ENCODE measurements around the gene SPRR5.

SPRR5 gene

GRCh38 chr1:152946248-152946647 is 758 bp upstream of the SPRR5 start:
- no peak for DNase-seq (ENCODE audit: low spot score)

DNA sequence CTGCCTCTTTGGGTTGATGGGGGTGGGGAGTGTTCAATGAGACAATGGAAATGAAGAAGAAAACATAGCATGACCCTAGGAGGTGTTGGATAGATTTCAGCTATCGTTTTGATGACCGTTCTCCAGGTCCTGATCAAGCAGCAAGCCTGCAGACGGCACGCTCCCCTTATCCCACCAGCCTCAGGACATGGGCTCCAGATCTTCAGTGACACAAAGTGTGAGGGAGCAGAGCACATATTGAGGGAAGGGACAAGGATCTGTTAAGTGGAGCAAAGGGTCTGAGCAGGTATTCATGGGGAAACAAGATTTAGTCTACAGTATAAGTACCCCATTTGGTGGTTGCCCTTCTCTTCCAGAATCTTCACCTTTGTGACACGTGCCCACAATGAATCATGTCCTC is 4.7 kb downstream of the SPRR5 start:
- no peak for DNase-seq (ENCODE audit: low spot score)

GRCh38 chr1:152953761-152954160 is 6.8 kb downstream of the SPRR5 start:
- DNase-seq (ENCODE audit: low spot score) = no peak

GRCh38 chr1:152954436-152954835 is 7.4 kb downstream of the SPRR5 start:
- DNase-seq (ENCODE audit: low spot score) = no peak

DNA sequence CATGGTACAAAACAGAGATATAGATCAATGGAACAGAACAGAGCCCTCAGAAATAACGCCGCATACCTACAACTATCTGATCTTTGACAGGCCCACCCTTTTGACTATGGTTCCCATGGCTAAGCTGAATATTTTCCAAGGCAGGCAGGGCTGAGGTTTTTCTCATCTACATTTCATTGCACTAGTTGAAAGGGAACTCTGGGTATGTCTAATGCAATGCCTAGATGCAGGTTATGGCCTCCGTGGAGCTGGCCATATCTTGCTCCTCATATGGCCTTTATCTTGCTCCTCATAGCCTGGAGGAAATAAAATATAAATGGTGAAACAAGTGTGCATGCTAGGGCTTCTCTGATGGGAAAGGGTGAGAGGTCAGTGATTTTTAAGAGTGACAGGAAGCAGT is 10.6 kb downstream of the SPRR5 start:
- DNase-seq (ENCODE audit: low spot score) = no peak

DNA sequence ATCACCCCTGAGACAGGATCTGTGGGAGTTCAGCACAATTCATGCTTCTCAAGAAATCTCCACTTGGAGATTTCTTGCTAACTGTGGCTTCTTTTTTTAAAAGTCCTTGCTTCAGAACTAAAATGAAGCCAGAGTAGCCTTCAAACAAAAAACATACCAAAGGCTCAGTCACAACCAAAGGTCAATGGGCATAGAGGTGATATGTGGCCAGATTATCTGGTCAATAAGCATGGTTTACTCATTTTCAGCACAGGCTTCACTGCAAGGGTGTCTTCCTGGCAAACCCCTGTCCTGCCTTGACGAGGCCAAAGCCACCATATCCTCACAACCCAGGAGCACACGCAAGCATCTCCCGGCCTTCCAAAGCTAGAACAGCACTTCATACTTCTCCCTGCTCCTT is 12.3 kb downstream of the SPRR5 start:
- DNase-seq (ENCODE audit: low spot score) = no peak

DNA sequence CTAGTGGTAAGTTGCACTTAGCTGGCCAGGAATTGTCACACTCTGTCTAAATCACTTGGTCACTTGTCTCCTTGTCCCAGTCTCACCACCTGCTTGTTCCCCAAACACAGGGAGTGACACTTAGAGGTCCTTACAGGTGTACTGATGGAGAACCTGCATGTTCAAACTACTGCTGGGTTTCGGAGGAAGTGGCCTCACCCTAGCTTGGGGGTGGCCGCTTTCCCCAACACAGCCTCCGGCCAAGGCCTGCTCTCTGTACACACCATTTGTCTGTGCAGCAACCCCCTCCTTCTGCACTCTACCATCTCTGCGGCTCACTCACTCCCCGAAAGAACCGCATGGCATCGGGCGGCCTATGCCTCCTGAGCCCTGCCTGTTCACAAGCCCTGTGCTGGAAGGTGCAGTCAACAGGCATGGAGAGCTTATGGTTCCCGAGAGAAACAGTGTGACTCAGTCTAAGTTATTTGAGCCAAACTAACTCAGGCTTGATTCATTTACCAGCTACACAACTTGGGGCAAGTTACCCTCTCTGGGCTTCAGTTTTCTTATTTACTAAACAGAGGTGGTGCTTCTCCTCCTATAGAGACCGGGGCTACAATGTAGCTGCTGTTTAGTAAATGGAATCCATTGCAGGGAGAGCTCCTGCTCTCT is 12.9 kb downstream of the SPRR5 start:
- no peak for DNase-seq (ENCODE audit: low spot score)

GRCh38 chr1:152960452-152961044 is 13.5 kb downstream of the SPRR5 start:
- DNase-seq (ENCODE audit: low spot score) = no peak

GRCh38 chr1:152961226-152961891 is 14.4 kb downstream of the SPRR5 start:
- no peak for DNase-seq (ENCODE audit: low spot score)

- DNase-seq (ENCODE audit: low spot score) = no peak
These were observed 15.9 kb downstream of the SPRR5 start for GRCh38 chr1:152962876-152963415.

DNA sequence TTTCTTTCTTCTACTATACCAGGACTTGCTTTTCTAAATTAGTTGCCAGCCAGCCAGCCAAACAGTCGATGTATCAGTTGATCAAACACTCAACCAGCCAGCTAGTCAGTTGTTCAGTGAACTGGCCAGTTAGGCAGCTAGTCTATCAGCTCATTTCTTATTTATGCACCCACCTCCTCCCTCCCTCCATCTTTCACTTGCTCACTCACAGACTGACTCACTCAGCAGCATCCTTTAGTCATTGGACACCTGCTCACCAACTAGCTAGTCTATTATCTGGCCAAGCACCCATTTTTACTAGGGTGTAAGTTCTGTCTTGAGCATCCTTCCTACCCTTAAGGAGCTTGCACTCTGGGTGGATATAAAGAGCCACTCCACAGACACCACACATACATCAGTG is 17.5 kb downstream of the SPRR5 start:
- no peak for DNase-seq (ENCODE audit: low spot score)

DNA sequence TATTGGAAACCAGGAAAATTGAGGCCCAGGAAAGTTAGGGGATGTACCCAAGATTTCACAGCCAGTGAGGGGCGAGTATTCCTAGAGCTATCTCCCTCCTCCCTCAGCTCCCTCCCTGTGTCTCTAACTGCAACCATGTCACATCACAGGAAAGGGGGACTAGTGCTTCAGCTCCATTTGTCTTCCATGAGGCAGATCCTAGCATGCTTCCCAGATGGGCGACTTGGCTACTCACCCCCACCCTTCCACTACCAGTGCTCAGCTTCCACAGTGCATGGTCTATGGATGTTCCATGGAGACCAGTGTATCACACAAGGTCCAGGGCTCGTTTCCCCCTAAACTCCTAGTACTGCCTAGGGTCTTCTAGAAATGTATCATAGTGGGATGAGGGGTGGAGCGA is 18.8 kb downstream of the SPRR5 start:
- no peak for DNase-seq (ENCODE audit: low spot score)

DNA sequence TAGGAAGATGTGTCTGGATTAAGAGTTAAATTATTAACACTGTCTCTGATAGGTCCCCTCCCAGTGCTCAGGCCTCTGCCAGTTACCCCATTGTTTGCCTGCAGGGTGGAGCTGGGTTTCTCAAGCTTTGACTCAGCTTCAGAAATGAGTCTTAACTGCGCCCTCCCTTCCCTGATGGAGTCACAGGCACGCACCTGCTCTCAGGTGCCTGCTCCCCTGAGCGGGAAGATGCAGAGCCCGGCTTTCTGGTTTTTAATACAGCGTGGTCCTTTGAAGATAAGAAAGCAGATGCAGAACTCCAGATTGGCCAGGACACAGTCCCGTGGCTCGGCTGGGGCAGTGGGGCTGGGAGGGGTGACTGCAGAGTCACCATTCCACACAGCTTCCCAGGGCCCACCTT is 20.2 kb downstream of the SPRR5 start:
- no peak for DNase-seq (ENCODE audit: low spot score)

DNA sequence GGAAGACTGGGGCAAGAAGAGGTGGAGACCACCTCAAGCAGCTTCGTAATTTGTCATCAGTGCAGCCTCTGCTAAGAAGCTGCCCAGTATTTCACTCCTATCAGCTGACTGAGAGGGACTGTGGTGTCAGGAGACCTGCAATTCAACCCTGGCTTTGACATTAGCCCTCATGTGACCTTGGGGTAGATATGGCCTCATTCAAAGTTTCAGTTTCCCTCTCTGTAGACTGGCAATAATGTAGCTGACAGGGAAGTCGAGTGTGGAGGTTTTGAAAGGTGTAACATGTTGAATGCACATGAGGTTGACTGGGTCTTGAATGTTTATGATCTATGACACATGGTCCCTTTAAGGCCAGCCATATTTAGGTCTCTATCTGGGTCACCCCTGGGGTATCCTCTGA is 21.2 kb downstream of the SPRR5 start:
- DNase-seq (ENCODE audit: low spot score) = no peak

DNA sequence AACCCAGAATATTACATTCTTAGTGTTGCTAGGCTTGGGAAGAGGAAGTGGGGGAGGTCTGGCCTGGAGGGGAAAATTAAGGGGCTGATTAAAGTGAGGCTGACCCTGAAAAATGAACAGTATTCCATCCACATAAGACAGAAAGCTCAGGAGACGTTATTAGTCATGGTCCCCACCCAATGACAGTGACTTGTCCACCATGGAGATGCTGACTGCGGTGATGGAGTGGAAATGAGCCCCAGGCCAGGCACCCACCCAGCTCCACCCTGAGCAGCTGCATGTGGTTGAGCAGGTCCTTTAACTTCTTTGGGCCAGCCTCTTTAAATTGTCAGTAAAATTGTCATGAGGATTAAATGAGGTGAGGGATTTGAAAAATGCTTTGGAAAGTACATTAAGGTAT is 22.0 kb downstream of the SPRR5 start:
- DNase-seq (ENCODE audit: low spot score) = no peak

DNA sequence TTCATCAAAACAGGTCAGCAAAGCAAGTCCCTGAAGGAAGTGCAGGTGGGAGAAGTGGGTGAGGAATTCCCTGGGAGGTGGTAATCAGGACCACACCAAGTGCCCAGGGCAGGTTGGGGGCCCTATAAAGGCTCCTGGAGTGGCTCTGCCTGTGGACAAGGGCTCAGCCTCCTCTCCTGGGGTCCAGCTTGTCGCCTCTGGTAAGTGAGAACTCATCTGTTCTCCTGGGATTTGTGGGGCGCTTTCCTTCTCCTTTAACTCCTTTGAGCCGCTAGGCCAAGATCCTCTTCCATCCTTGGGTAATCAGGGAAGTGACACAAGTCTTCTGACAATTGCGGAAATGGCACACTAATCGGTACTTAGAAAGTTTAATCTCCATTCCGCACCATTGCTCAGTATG is 23.5 kb downstream of the SPRR5 start, which contains the start of gene SPRR4:
TSS of gene SPRR4 (plus strand) at position 154 of the 400 bp plus-strand sequence. CDS start 1,243 bp downstream, outside the sequence.
- no peak for DNase-seq (ENCODE audit: low spot score)

- DNase-seq (ENCODE audit: low spot score) = no peak
These were observed 25.3 kb downstream of the SPRR5 start for GRCh38 chr1:152972196-152972886.

DNA sequence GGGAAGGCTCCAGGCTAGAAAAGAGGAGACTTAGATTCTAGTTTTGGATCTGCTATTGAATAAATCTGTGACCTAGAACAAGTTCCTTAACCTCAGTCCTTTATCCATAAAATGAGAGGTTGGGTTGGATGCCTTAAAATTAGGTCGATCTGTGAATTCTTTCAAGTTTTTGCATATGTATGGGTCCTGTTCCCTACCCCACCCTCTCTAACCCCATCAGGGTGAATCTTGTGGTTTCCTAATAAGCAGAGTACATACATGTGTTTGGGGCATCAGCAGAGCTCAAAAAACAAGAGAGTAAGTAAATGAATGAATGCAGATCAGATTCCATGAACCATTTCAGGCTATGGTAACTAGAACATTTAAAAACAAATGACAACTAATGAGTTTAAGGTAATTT is 29.7 kb downstream of the SPRR5 start:
- DNase-seq (ENCODE audit: low spot score) = no peak

DNA sequence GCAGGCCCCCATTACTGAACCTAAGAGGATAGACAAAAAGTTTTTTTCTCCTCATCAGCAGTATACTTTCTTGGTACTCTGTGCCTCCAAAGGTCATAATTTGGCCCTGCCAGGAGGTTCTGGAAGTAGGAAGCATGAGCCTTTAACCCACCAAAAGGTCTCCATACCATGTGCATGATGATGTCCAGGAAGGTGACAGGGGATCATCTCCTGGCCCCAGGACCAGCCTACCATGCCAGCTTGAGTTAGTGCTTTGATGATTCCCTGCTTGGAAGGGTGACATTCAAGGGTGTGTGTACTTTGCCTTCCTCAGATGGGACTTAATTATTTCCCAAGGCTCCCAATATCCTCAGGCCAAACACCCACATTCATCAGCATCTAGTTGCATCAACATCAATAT is 30.6 kb downstream of the SPRR5 start:
- DNase-seq (ENCODE audit: low spot score) = no peak

GRCh38 chr1:152980676-152981075 is 33.7 kb downstream of the SPRR5 start:
- DNase-seq (ENCODE audit: low spot score) = no peak

GRCh38 chr1:152981146-152981871 is 34.3 kb downstream of the SPRR5 start:
- DNase-seq (ENCODE audit: low spot score) = no peak

GRCh38 chr1:152982076-152982475 is 35.1 kb downstream of the SPRR5 start:
- DNase-seq (ENCODE audit: low spot score) = no peak

Measured in HuH-7.5 (cell line).